ENCODE data around the gene TMEM141.
"Not testable (repeated sequence)": the region's sequence is repeated elsewhere in the genome, so short reads cannot be mapped to it uniquely, and the experiment has no call there.

TMEM141 gene

GRCh38 chr9:136755302-136756133 lies 35.6 kb upstream of the TMEM141 start:
- not testable (repeated sequence) for DNase-seq

- no peak for DNase-seq
Measured at GRCh38 chr9:136756134-136756438, 35.1 kb upstream of the TMEM141 start.

GRCh38 chr9:136756836-136757235 lies 34.3 kb upstream of the TMEM141 start:
- no peak for DNase-seq

GRCh38 chr9:136757328-136757727 lies 33.8 kb upstream of the TMEM141 start:
- DNase-seq: no peak

- DNase-seq: no peak
Measured at GRCh38 chr9:136757751-136758140, 33.4 kb upstream of the TMEM141 start.

- DNase-seq: no peak
Measured at GRCh38 chr9:136759001-136759400, 32.1 kb upstream of the TMEM141 start.

GRCh38 chr9:136759436-136760325 lies 31.5 kb upstream of the TMEM141 start:
- no peak for DNase-seq

- no peak for DNase-seq
Measured at GRCh38 chr9:136760424-136760823, 30.7 kb upstream of the TMEM141 start.

GRCh38 chr9:136760834-136761544 lies 30.2 kb upstream of the TMEM141 start:
- not testable (repeated sequence) for DNase-seq

GRCh38 chr9:136761545-136761981 lies 29.6 kb upstream of the TMEM141 start:
- no peak for DNase-seq

- DNase-seq: no peak
Measured at GRCh38 chr9:136762221-136762691, 28.9 kb upstream of the TMEM141 start.

- peak; percentile 24 for DNase-seq
Measured at GRCh38 chr9:136762915-136763648, 28.1 kb upstream of the TMEM141 start.

GRCh38 chr9:136763649-136764035 lies 27.5 kb upstream of the TMEM141 start:
- DNase-seq: no peak

- DNase-seq: no peak
Measured at GRCh38 chr9:136764301-136764891, 26.7 kb upstream of the TMEM141 start, which contains the start of gene LCN15. TSS of gene LCN15 (minus strand) at chr9:136764518. CDS start at chr9:136764488, 30 bp downstream.

GRCh38 chr9:136765041-136765440 lies 26.1 kb upstream of the TMEM141 start:
- no peak for DNase-seq

GRCh38 chr9:136765745-136766409 lies 25.3 kb upstream of the TMEM141 start:
- not testable (repeated sequence) for DNase-seq

GRCh38 chr9:136766410-136767120 lies 24.6 kb upstream of the TMEM141 start:
- peak; percentile 53 for DNase-seq

- DNase-seq: peak; percentile 45
Measured at GRCh38 chr9:136769710-136770191, 21.4 kb upstream of the TMEM141 start.

GRCh38 chr9:136771907-136772415 lies 19.2 kb upstream of the TMEM141 start:
- DNase-seq: no peak

GRCh38 chr9:136773386-136774044 lies 17.6 kb upstream of the TMEM141 start:
- no peak for DNase-seq

All from stimulated activated naive CD4-positive, alpha-beta T cell treated with Interleukin-2 at 50 U/mL for 16 hours (primary cell).